ENCODE data around the gene TLL2.

- TF ChIP-seq CTCF (IDR thresholded peaks at IDR 0.05) = no peak
- no peak for TF ChIP-seq POLR2A (IDR thresholded peaks at IDR 0.05)
- TF ChIP-seq EP300 (IDR thresholded peaks at IDR 0.05) = no peak
These were observed 16.3 kb downstream of the TLL2 start for GRCh38 chr10:96497391-96497790.

All from tibial nerve (tissue), 4 donors.